ENCODE data around the gene SV2C.
"Not testable (repeated sequence)": the region's sequence is repeated elsewhere in the genome, so short reads cannot be mapped to it uniquely, and the experiment has no call there.

SV2C gene

GRCh38 chr5:76356887-76357286 lies 273.7 kb downstream of the SV2C start:
- no peak for DNase-seq

GRCh38 chr5:76363352-76364225 lies 280.4 kb downstream of the SV2C start:
- no peak for DNase-seq

- no peak for DNase-seq
Measured at GRCh38 chr5:76364226-76364589, 281.0 kb downstream of the SV2C start.

- DNase-seq: no peak
Measured at GRCh38 chr5:76365561-76365960, 282.4 kb downstream of the SV2C start.

DNA sequence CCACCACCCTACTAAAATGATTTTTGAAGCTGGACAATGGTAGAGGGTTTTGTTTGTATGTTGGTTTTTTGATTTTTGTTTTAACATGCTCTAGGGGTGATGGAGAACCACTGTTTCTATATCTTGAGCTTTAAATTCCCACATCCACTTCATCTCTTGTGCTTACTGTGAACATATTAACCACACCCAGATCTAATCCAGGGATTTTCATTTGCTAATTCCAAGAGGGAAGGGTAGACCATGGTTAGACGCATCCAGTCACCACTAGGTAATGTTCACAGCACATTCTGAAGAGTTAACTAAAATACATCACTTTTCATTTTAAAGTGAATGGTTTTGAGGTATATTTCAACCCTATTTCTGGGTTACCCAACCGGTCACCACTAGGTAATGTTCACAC lies 283.4 kb downstream of the SV2C start:
- no peak for DNase-seq

DNA sequence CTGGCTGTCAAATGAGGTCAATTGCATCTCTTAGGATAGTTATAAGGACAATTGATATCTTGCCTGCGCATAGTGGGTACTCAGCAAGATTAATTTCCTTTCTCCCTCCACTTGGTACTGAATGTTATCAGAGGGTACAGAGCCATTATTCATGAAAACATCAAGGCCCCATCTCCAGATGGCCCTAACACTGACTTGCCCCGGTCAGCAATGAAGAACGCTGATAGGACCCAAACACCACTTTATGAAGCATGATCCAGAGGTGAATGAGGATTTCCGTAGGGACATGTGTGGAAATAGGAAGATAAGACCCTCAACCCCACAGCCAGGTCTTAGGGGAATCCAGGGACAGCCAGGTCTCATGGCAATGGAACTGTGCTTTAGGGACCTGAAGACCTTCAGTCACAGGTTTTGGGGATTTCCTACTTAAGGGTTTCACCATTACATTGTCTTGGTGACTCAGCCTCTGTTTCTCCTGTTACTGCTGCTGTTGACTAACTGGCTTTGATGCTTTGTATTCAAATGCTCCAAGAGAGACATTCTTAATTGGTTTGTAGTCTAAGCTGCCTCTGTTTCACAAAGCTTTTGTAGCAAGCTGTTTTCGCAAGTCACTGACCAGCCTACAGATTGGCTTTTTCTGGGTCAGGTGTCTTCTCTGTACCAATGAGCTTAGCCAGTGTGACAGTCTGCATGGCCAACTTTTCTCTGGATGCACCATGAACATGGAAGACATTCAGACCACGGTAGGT lies 284.6 kb downstream of the SV2C start:
- peak; percentile 9 for DNase-seq

DNA sequence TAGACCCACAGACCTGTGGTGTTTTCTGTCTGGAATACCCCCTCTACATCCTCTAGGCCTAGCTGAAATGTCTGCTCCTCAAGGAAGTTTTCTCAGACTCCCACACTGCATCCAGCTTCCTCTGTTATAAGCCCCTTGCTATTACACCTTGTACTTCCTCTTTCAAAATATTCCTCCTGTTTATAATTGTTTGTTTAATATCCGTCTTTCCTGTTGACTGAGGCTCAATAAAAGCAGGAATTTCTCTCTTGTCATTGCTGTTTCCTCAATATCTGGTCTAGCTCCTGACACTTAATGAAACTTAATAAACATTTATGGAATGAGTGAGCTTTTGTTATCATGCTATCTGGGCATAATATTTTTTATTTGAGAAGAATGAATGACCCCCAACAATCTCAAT lies 285.8 kb downstream of the SV2C start:
- DNase-seq: no peak

- not testable (repeated sequence) for DNase-seq
Measured at GRCh38 chr5:76369668-76370067, 286.5 kb downstream of the SV2C start.

- DNase-seq: no peak
Measured at GRCh38 chr5:76371960-76372322, 288.8 kb downstream of the SV2C start.

- DNase-seq: no peak
Measured at GRCh38 chr5:76372323-76373054, 289.3 kb downstream of the SV2C start.

DNA sequence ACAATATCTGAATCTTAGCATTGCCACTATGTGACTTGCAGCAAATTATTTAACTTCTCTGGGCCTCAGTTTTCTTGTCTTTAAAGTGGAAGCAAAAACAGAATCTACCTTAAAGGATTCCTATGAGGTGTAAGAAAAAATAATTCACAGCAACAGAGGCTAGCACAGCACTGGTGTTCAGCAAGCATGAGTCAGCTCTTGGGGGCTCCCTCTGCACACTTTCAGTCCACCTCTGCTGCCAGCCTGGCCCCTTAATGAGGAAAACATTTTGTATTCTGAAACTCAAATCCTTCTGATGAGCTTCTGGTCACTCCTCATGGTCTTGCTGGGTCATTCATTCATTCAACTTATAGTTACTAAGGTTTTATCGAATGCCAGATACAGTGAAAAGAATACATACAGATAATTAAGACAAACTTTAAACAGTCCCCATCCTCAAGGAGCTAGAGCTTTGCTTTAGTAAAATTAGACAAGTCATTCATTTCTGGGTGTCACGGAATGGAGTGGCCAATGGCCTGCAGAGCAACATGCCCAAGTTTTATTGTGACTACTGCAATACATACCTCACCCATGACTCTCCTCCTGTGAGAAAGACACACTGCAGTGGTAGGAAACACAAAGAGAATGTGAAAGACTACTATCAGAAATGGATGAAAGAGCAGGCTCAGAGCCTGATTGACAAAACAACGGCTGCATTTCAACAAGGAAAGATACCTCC lies 293.1 kb downstream of the SV2C start:
- DNase-seq: no peak

- no peak for DNase-seq
Measured at GRCh38 chr5:76376866-76377230, 293.7 kb downstream of the SV2C start.

DNA sequence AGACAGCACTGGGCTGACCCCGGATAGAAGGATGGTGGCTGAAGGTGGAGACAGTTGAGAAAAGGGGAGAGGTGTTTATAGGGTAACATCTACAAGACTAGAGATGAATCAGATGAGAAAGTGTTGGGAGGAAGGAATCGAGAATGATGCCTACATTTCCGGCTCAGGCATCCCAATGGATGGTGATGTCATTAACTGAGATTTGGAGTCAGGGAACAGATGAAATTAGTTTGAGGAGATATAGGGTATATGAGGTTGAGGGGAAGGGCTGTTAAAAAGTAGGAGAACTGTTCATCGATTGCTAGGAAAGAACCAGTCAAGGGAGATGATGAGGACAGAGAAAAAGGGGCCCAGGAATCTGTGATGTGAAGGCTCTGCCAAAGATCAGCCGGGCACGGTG lies 295.2 kb downstream of the SV2C start:
- no peak for DNase-seq

- DNase-seq: no peak
Measured at GRCh38 chr5:76379316-76379715, 296.1 kb downstream of the SV2C start.

DNA sequence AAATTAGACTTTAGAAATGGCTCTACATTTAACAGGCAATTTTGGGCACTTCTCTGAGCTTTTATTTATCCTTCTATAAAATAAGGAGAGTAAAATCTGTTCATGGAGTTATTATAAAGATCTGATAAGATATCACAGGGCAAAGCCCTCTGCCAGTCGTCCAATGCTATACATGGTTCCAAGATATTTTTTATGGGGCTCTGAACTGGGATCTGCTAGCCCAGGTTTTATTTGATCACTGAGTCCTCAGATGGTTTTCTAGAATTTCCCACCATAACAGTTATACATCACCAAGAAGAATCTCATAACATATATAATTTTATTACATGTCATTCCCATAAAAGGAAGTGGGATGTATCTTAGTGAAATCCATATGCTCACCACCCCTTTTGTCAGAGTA lies 296.7 kb downstream of the SV2C start:
- DNase-seq: no peak

DNA sequence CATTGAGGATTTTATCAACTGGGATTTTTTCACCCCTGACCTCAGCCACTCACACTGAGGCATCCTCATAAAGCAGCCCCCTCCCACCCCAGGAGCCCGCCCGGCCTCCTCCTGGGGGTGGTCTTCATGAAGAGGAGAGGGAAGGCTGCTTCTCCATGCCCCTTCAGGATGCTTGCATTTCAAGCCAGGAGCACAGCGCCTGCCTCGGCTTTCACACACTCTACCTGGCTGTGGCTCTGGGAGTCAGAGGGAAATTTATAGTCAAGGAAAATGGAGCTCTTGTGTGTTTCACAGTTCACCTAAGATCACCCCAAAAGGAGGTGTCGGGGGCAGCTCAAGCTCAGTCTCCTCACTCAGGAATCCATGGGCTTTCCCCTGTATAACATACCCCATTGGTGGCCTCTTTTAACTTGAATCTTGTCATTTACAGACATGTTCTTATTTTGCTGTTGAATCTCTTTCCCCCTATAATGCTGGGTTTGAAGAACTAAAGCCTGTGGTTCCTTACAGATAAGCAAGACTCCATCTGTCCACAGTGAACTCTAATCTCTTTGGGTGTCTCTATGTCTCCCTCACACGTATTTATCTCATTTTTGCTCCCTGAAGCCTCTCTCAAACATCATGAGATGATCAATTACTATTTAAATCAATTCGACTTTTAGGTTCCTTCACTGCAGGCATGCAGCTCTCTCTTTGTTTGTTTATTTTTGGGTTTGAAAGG lies 297.3 kb downstream of the SV2C start:
- DNase-seq: no peak

DNA sequence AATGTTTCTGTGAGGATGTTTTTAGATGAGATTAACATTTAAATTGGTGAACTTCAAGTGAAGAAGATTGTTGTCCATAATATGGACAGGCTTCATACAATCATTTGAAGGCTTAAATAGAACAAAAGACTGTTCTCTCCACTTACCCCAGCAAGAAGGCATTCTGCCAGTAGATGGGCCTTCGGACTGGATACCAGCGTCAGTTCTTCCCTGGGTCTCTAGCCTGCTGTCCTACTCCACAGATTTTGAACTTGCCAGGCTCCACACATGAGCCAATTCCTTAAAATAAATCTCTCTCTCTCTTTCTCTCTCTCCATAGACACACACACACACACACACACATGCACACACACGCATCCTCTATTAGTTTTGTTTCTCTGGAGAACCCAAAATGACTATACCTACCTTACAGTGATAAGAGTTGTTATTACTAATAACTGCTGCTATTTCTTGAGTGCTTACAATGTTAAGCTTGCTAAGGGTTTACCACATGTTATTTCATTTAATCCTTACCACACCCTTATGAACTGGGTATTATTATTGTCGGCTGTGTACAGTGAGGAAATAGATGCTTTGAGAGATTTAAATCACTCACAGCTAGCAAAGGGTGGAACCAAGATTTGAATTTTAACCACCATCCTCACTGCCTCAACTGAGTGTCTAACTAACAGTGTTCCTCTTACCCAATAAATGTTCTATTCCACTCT lies 300.1 kb downstream of the SV2C start:
- no peak for DNase-seq

DNA sequence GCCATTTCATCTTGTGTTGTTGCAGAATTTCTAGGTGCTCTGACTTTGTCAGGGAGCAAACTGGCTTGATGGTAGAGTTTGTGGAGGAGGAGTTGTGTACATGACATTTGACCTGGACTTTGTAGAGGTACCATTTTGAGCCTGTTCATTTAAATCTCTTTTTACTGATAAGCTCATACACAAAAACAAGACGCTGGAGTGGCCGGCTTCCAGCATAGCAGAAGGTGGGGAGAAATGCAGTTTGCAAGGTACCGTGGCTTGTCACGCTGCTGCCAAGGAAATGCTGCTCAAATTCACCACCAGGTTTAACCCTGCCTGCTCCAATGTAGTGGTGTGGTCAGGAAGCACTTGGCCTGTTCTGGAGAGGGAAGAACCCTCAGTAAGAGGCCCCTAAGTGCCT lies 301.0 kb downstream of the SV2C start:
- no peak for DNase-seq

- no peak for DNase-seq
Measured at GRCh38 chr5:76384705-76385104, 301.5 kb downstream of the SV2C start.

- no peak for DNase-seq
Measured at GRCh38 chr5:76385540-76385939, 302.4 kb downstream of the SV2C start.

DNA sequence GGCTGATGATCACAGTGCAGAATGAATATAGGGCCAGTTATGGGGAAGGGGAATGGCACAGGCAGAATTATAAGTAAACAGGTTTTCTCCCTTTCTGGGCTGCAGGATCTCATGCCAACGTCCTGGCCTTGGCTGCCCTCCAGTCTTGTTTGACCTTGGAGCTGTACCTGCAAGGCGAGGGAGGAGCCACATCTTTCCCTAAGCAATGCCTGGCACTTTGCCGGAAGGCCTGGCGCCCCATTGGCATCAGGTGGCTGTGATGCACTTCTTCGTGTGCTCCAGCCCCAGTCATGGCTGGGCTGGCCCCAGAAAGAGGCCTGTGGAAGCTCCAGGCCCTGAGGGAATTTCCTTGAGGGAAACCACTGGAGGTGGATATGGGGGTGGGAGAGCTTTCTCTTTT lies 303.2 kb downstream of the SV2C start:
- no peak for DNase-seq

DNA sequence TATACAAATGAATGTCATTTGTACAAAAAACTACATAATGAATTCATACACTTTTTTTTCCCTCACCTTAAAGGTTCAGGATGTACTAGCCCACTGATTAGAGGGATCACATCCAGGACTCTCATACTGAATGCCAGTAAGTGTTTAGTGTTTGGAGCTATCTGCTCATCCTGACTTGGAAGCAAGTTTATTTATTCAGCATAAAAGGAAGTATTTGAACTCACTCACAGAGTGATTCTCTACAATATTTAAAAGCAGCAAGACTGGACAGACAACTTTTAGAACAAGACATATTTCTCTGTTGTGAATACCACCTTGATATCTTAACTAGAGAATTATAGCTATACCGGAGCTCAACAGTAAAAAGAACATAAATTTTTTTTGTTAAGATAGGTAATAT lies 305.1 kb downstream of the SV2C start:
- DNase-seq: no peak

Measured in stimulated activated CD4-positive, alpha-beta T cell treated with anti-CD3 and anti-CD28 coated beads, Interleukin-4, amount 100 ng/mL, for 1 hour (primary cell).